GM12878 (cell line): Measurements from ENCODE around the gene FNIP1. TPM values are rescaled to one million over a fixed set of nuclear protein-coding genes. Genes with fewer than 3 reads are reported as not detected.

ENCODE experiments used
- ATAC-seq: fragments of 200-7000 bp; cut with Tn5 transposase; 3 replicates; pipeline ENCODE4 v1.9.1; 2020; ENCODE audit warnings: mild to moderate bottlenecking, moderate library complexity
- BruUV-seq: library from RNA; stranded (reverse); fragments of 400-500 nt; replicated peaks from 2 replicates; lab custom pipeline; 2021; lab: Mats Ljungman, UMichigan
- CTCF ChIA-PET: fragments of 300-600 bp; sonication (Branson Sonifier 250); formaldehyde crosslinking; extraction: SDS; loops from one replicate; lab custom pipeline; 2021; ENCODE audit warnings: inconsistent platforms; lab: Yijun Ruan, JAX
- POLR2A ChIA-PET: fragments of 350-600 bp; formaldehyde crosslinking; extraction: SDS; loops from one replicate; lab custom pipeline; 2021; ENCODE audit warnings: inconsistent platforms; lab: Charles Lee
- RAD21 ChIA-PET: fragments of 300-600 bp; sonication (Branson Sonifier 250); formaldehyde crosslinking; loops from one replicate; lab custom pipeline; 2023; ENCODE audit warnings: antibody characterized with exemption; ENCODE audit not compliant: unreplicated experiment; lab: Charles Lee
- SMC1A ChIA-PET: fragments of 300-600 bp; sonication (Branson Sonifier 250); formaldehyde crosslinking; loops from one replicate; lab custom pipeline; 2023; ENCODE audit not compliant: unreplicated experiment, uncharacterized antibody; lab: Charles Lee
- DNase-seq: peaks from one replicate; pipeline ENCODE4 v3.0.0-alpha.2; 2011; ENCODE audit warnings: low read depth, low spot score
- FAIRE-seq: peaks from 3 replicates; lab custom pipeline; 2011; peaks lifted over from hg19 to GRCh38; lab: Jason Lieb, UNC
- H2AFZ ChIP-seq: 2 replicates; pipeline ENCODE4 v1.6.0; 2011; ENCODE audit warnings: low read depth, low read length, control low read depth; ENCODE audit not compliant: control insufficient read depth
- H3K27ac ChIP-seq: 2 replicates; pipeline ENCODE4 v1.5.1; 2011; ENCODE audit warnings: control low read depth; ENCODE audit not compliant: control insufficient read depth, insufficient read depth
- H3K27me3 ChIP-seq, 2 experiments: replicated peaks in 1 of 2; 2 replicates each; pipeline versions ENCODE4 v1.6.0 to v1.6.1; 2011; ENCODE audit warnings: low read length in 1 of 2; ENCODE audit not compliant: control insufficient read depth in 2 of 2, insufficient read depth in 2 of 2
- H3K36me3 ChIP-seq, 2 experiments: 2 replicates each; pipeline ENCODE4 v1.5.1; 2011; ENCODE audit warnings: low read length in 1 of 2; ENCODE audit not compliant: control insufficient read depth in 2 of 2, insufficient read depth in 2 of 2
- H3K4me1 ChIP-seq: 2 replicates; pipeline ENCODE4 v1.6.1; 2011; ENCODE audit warnings: mild to moderate bottlenecking, low read length, moderate library complexity, mixed read lengths; ENCODE audit not compliant: control insufficient read depth, insufficient read depth
- H3K4me2 ChIP-seq: 2 replicates; pipeline ENCODE4 v1.6.0; 2011; ENCODE audit warnings: control low read depth; ENCODE audit not compliant: control insufficient read depth, insufficient read depth
- H3K4me3 ChIP-seq: fragments of 200-600 bp; sonication (generic); 2 replicates; pipeline ENCODE4 v1.5.1; 2016
- H3K79me2 ChIP-seq: 2 replicates; pipeline ENCODE4 v1.6.0; 2011; ENCODE audit warnings: low read length; ENCODE audit not compliant: control insufficient read depth, insufficient read depth
- H3K9ac ChIP-seq: 2 replicates; pipeline ENCODE4 v1.8.0; 2011; ENCODE audit warnings: low read length, control low read depth, mixed read lengths; ENCODE audit not compliant: control insufficient read depth, insufficient read depth
- H3K9me3 ChIP-seq: replicated peaks from 3 replicates; pipeline ENCODE4 v1.5.1; 2011; ENCODE audit warnings: mild to moderate bottlenecking, low read length; ENCODE audit not compliant: control insufficient read depth, insufficient read depth
- H4K20me1 ChIP-seq: 2 replicates; pipeline ENCODE4 v1.6.0; 2011; ENCODE audit not compliant: control insufficient read depth, insufficient read depth
- CHD2 ChIP-seq: IDR thresholded peaks from 2 replicates; pipeline ENCODE4 v1.6.1; 2011; ENCODE audit warnings: low read depth, low read length, improper control_type of control experiment, borderline replicate concordance
- ESRRA ChIP-seq: IDR thresholded peaks from 2 replicates; pipeline ENCODE4 v1.6.1; 2012; ENCODE audit warnings: mild to moderate bottlenecking, low read length, improper control_type of control experiment
- GABPA ChIP-seq: IDR thresholded peaks from 2 replicates; pipeline ENCODE4 v1.6.1; 2014; ENCODE audit warnings: antibody characterized with exemption, low read depth, mild to moderate bottlenecking, inconsistent platforms
- HDAC6 ChIP-seq: fragments of 200-600 bp; sonication (generic); IDR thresholded peaks from one replicate; pipeline ENCODE4 v1.8.0; 2017; ENCODE audit warnings: antibody characterized with exemption; ENCODE audit not compliant: unreplicated experiment
- KLF5 ChIP-seq: fragments of 450-650 bp; IDR thresholded peaks from 2 replicates; pipeline ENCODE4 v1.6.1; 2014; ENCODE audit warnings: mild to moderate bottlenecking; ENCODE audit not compliant: partially characterized antibody
- MEF2B ChIP-seq: fragments of 450-650 bp; IDR thresholded peaks from 2 replicates; pipeline ENCODE4 v1.6.1; 2018; ENCODE audit warnings: mild to moderate bottlenecking, moderate library complexity; ENCODE audit not compliant: partially characterized antibody, poor library complexity, severe bottlenecking
- MTA3 ChIP-seq: IDR thresholded peaks from 2 replicates; pipeline ENCODE4 v1.6.1; 2012; ENCODE audit warnings: low read length, inconsistent platforms, borderline replicate concordance
- STAT3 ChIP-seq: IDR thresholded peaks from 2 replicates; pipeline ENCODE4 v1.6.1; 2011; ENCODE audit warnings: low read depth, low read length, improper control_type of control experiment
- WGBS: methylation state at CpG from one replicate; pipeline ENCODE4 v1.1.6; 2016; ENCODE audit warnings: low lambda C conversion rate; ENCODE audit not compliant: insufficient replicate concordance, insufficient coverage; ENCODE audit errors: missing lambda C conversion rate; 5-methylcytosine and 5-hydroxymethylcytosine counted together
- in situ Hi-C: fragments of 300-500 bp; cut with MboI; formaldehyde crosslinking; loops from 9 replicates; pipeline ENCODE4 v1.14.3; 2018; ENCODE audit warnings: mixed read lengths
- intact Hi-C: fragments of 100-400 bp; cut with micrococcal nuclease; formaldehyde crosslinking; loops from one replicate; pipeline ENCODE4 v1.14.2; 2022; ENCODE audit not compliant: unreplicated experiment
- polyA plus RNA-seq, 11 experiments: library from polyadenylated mRNA; depleted of rRNA in 4 of 11; unstranded in 6 of 11; stranded (reverse) in 5 of 11; fragments of >200 nt; fragmentation: Nextera tagmentation in 4 of 11; fragmentation: Illumina TruSeq in 1 of 11; extraction: Ambion mirVana in 4 of 11; extraction: Trizol in 1 of 11; gene quantifications; 1 replicate in 1 of 11; 2 replicates in 10 of 11; pipeline versions ENCODE4 v1.2.1 to v1.2.3, GENCODE V29; 2011 to 2016; ENCODE audit warnings: inconsistent platforms in 2 of 11, missing spikeins in 2 of 11, low read depth in 1 of 11
- total RNA-seq, 4 experiments: library from RNA; depleted of rRNA in 3 of 4; stranded (reverse); fragments of >200 nt in 3 of 4; fragmentation: Illumina TruSeq in 1 of 4; extraction: Trizol in 1 of 4; gene quantifications; 2 replicates each; pipeline versions ENCODE4 v1.2.1 to v1.2.3, GENCODE V29; 2013 to 2021
- TF ChIP-seq, protein P1 (sequence below): fragments of 450-650 bp; IDR thresholded peaks from 2 replicates; pipeline ENCODE4 v1.6.1; 2018; ENCODE audit warnings: mild to moderate bottlenecking, low read depth, moderate library complexity; ENCODE audit not compliant: partially characterized antibody
- TF ChIP-seq, protein P2 (sequence below): fragments of 450-650 bp; IDR thresholded peaks from 2 replicates; pipeline ENCODE4 v1.6.1; 2018; ENCODE audit warnings: borderline replicate concordance, mild to moderate bottlenecking; ENCODE audit not compliant: partially characterized antibody
- TF ChIP-seq, protein P3 (sequence below): fragments of 150-350 bp; IDR thresholded peaks from 2 replicates; pipeline ENCODE4 v1.6.1; 2014; ENCODE audit warnings: mild to moderate bottlenecking, low read depth, low read length
- TF ChIP-seq, protein P4 (sequence below): fragments of 450-650 bp; IDR thresholded peaks from 2 replicates; pipeline ENCODE4 v1.6.1; 2017; ENCODE audit warnings: mild to moderate bottlenecking, low read depth, inconsistent platforms; ENCODE audit not compliant: poor library complexity, severe bottlenecking

FNIP1 gene
- total and polyA plus RNA-seq, 10 of the 15 experiments (the other 5 are each of a cell fraction or from before 2014, with no cell fraction given): 4.3 to 18.0 (median 14.0) TPM

DNA sequence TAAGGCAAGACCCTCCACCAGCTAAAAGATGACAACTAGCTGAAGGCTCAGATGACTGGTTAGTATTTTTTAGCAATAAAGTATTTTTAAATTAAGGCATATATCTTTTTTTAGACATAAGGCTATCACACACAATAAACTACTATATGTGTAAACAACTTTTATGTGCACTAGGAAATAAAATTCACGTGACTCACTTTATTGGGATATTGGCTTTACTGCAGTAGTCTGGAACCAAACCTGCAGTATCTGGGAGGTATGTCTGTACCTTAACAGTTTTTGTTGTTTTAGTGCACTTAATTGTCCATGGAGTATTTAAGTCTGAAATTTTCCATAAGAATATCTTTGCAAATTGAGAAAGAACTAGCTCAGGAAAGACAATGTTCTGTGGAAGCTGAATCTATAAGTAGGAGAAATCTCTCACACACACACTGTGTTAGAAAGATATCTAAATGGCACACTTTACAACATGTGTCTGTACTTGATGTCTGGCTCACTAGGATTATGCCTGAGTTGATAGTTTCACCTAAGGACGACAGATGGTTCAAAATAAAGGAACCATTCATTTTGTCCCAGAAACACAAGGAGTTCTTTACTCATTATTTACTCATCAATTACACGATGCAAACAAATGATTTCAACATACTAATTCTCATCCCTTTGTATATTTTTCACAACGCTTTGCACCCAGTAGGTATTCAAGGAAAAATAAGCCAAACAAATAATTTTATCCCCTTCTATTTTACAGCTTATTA, 166.4 kb downstream of the FNIP1 start:
- TSS peak; percentile 1 for BruUV-seq
- ATAC-seq (no peak), DNase-seq (no peak), FAIRE-seq (no peak)
- Histone ChIP-seq H3K4me2 (peak overlapping the region; percentile 60), H3K79me2 (peaks cover 97% of the 10 kb centered on the region), H3K9ac (no peak overlapping the region), H3K9me3 (no peaks in the 10 kb centered on the region; the same call in 2 of the 3 replicates), H2AFZ (no peak overlapping the region), H4K20me1 (no peaks in the 10 kb centered on the region), H3K27me3 (no peaks in the 10 kb centered on the region), H3K4me3 (peak overlapping the region; percentile 60), H3K36me3 (no peaks in the 10 kb centered on the region; a peak in 1 of 4 replicates), H3K4me1 (peaks cover 5% of the 10 kb centered on the region), H3K27ac (no peak overlapping the region)
- intact Hi-C loops (no loop called here), in situ Hi-C loops (no loop called here)
- CTCF ChIA-PET: interaction anchor here (0.6 to 5.7 kb wide), 9 partner anchors 10 to 376 kb away, joined by 3 to 36 read pairs (median 3); no protein-coding TSS in a partner anchor
- RAD21 ChIA-PET: interaction anchor here (0.9 to 3.0 kb wide), 9 partner anchors 16 to 377 kb away, joined by 3 to 16 read pairs (median 5); partner anchors contain the start of gene FNIP1
- SMC1A ChIA-PET: interaction anchor here (0.8 to 5.8 kb wide), 18 partner anchors 8 to 421 kb away, joined by 3 to 24 read pairs (median 4); no protein-coding TSS in a partner anchor
- WGBS: 72% methylated on average over 4 of the region's 4 CpGs
- POLR2A ChIA-PET: interaction anchor here (0.7 to 2.5 kb wide), 9 partner anchors 12 to 124 kb away, joined by 3 to 13 read pairs (median 3); no protein-coding TSS in a partner anchor
- no peak for TF ChIP-seq HDAC6
- TF ChIP-seq KLF5: no peak
- no peak for TF ChIP-seq STAT3
- TF ChIP-seq, protein P1, sequence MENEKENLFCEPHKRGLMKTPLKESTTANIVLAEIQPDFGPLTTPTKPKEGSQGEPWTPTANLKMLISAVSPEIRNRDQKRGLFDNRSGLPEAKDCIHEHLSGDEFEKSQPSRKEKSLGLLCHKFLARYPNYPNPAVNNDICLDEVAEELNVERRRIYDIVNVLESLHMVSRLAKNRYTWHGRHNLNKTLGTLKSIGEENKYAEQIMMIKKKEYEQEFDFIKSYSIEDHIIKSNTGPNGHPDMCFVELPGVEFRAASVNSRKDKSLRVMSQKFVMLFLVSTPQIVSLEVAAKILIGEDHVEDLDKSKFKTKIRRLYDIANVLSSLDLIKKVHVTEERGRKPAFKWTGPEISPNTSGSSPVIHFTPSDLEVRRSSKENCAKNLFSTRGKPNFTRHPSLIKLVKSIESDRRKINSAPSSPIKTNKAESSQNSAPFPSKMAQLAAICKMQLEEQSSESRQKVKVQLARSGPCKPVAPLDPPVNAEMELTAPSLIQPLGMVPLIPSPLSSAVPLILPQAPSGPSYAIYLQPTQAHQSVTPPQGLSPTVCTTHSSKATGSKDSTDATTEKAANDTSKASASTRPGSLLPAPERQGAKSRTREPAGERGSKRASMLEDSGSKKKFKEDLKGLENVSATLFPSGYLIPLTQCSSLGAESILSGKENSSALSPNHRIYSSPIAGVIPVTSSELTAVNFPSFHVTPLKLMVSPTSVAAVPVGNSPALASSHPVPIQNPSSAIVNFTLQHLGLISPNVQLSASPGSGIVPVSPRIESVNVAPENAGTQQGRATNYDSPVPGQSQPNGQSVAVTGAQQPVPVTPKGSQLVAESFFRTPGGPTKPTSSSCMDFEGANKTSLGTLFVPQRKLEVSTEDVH: no peak
- TF ChIP-seq, protein P2, sequence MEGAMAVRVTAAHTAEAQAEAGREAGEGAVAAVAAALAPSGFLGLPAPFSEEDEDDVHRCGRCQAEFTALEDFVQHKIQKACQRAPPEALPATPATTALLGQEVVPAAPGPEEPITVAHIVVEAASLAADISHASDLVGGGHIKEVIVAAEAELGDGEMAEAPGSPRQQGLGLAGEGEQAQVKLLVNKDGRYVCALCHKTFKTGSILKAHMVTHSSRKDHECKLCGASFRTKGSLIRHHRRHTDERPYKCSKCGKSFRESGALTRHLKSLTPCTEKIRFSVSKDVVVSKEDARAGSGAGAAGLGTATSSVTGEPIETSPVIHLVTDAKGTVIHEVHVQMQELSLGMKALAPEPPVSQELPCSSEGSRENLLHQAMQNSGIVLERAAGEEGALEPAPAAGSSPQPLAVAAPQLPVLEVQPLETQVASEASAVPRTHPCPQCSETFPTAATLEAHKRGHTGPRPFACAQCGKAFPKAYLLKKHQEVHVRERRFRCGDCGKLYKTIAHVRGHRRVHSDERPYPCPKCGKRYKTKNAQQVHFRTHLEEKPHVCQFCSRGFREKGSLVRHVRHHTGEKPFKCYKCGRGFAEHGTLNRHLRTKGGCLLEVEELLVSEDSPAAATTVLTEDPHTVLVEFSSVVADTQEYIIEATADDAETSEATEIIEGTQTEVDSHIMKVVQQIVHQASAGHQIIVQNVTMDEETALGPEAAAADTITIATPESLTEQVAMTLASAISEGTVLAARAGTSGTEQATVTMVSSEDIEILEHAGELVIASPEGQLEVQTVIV: no peak
- TF ChIP-seq, protein P3, sequence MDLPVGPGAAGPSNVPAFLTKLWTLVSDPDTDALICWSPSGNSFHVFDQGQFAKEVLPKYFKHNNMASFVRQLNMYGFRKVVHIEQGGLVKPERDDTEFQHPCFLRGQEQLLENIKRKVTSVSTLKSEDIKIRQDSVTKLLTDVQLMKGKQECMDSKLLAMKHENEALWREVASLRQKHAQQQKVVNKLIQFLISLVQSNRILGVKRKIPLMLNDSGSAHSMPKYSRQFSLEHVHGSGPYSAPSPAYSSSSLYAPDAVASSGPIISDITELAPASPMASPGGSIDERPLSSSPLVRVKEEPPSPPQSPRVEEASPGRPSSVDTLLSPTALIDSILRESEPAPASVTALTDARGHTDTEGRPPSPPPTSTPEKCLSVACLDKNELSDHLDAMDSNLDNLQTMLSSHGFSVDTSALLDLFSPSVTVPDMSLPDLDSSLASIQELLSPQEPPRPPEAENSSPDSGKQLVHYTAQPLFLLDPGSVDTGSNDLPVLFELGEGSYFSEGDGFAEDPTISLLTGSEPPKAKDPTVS: no peak
- TF ChIP-seq MTA3: no peak
- no peak for TF ChIP-seq GABPA
- TF ChIP-seq CHD2: no peak
- no peak for TF ChIP-seq ESRRA
- no peak for TF ChIP-seq MEF2B
- TF ChIP-seq, protein P4, sequence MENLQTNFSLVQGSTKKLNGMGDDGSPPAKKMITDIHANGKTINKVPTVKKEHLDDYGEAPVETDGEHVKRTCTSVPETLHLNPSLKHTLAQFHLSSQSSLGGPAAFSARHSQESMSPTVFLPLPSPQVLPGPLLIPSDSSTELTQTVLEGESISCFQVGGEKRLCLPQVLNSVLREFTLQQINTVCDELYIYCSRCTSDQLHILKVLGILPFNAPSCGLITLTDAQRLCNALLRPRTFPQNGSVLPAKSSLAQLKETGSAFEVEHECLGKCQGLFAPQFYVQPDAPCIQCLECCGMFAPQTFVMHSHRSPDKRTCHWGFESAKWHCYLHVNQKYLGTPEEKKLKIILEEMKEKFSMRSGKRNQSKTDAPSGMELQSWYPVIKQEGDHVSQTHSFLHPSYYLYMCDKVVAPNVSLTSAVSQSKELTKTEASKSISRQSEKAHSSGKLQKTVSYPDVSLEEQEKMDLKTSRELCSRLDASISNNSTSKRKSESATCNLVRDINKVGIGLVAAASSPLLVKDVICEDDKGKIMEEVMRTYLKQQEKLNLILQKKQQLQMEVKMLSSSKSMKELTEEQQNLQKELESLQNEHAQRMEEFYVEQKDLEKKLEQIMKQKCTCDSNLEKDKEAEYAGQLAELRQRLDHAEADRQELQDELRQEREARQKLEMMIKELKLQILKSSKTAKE: no peak
